H1 (cell line): ENCODE results near the gene C3. TPM values are rescaled to one million over a fixed set of nuclear protein-coding genes. Genes with fewer than 3 reads are reported as not detected.

ENCODE experiments used
- CHD2 ChIP-seq: IDR thresholded peaks from 2 replicates; pipeline ENCODE4 v1.6.1; 2012; ENCODE audit warnings: low read length, improper control_type of control experiment
- FOSL1 ChIP-seq: IDR thresholded peaks from 2 replicates; pipeline ENCODE4 v1.6.1; 2011; ENCODE audit warnings: mild to moderate bottlenecking, low read depth, low read length, moderate library complexity; ENCODE audit not compliant: insufficient read depth
- GABPA ChIP-seq: IDR thresholded peaks from 2 replicates; pipeline ENCODE4 v1.6.1; 2011; ENCODE audit warnings: mild to moderate bottlenecking, low read length, moderate library complexity, borderline replicate concordance; ENCODE audit not compliant: insufficient read depth
- HDAC6 ChIP-seq: IDR thresholded peaks from one replicate; pipeline ENCODE4 v1.7.1; 2012; ENCODE audit warnings: low read depth, mild to moderate bottlenecking, inconsistent platforms, low read length, moderate library complexity
- SP2 ChIP-seq: IDR thresholded peaks from 2 replicates; pipeline ENCODE4 v1.6.1; 2012; ENCODE audit warnings: mild to moderate bottlenecking, low read length, inconsistent platforms
- TCF12 ChIP-seq: IDR thresholded peaks from 2 replicates; pipeline ENCODE4 v1.6.1; 2011; ENCODE audit warnings: low read depth, mild to moderate bottlenecking, low read length
- polyA plus RNA-seq, 7 experiments: library from polyadenylated mRNA; depleted of rRNA in 3 of 7; stranded (reverse) in 5 of 7; unstranded in 2 of 7; fragments of >200 nt in 5 of 7; fragments of 200-250 nt in 2 of 7; gene quantifications; 1 replicate in 5 of 7; 2 replicates in 1 of 7; 4 replicates in 1 of 7; pipeline versions ENCODE4 v1.2.1 to v1.2.3, GENCODE V29; 2011 to 2013; ENCODE audit warnings: missing spikeins in 2 of 7, mixed read lengths in 2 of 7
- total RNA-seq: library from RNA; stranded (reverse); fragmentation: NEBNext Ultra II Directional; extraction: Animal tissue kit (Norgen Biotek cat#: 25700); gene quantifications from 2 replicates; pipeline ENCODE4 v1.2.1, GENCODE V29; 2021

C3 gene
- total and polyA plus RNA-seq, 2 of the 8 experiments (the other 6 are each of a cell fraction or from before 2014, with no cell fraction given), result 6.4 to 12.8 TPM

DNA sequence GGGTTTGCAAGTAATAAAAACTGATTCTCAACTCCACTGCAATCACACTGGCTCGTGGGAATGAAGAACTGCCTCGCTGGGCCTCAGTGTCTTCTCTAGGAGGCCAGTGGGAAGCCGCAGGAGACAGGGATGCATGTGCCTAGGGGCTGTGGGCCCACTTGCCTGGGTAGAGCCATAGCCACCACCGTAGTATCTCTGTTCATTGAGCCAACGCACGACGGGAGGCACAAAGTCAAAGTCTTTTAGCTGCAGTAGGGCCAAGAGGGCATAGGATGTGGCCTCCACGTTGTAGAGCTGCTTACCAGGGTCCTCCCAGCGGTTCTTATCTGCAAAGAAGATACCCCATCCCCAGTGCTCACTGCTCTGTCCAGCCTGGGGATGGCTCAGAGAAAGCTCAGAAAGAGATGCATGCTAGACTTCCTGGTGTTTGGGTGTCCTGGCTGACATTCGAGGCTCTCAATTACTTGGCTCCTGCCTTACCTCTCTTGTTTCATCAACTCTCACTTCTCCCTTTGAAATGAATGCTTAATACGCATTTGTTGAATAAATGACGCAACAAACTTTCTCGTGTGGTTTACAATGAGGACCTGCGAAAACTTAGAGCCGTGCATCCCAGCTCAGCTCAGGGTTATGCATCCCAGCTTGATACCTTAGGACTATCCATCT, 34.4 kb downstream of the C3 start (continued):
- TF ChIP-seq GABPA (no peak), FOSL1 (no peak), TCF12 (no peak), HDAC6 (no peak), SP2 (no peak), CHD2 (no peak)
- TF ChIP-seq, all 59 proteins: peak for 0
